Measurements from ENCODE around the gene VAMP2. TPM values are rescaled to one million over a fixed set of nuclear protein-coding genes. Genes with fewer than 3 reads are reported as not detected.

The VAMP2 gene
- total and polyA plus RNA-seq, 9 of the 15 experiments (the other 6 are each of a cell fraction or from before 2014, with no cell fraction given), result 2.3 to 31.8 (median 6.0) TPM

GRCh38 chr17:8125947-8126490, 36.7 kb downstream of the VAMP2 start:
- Histone ChIP-seq H3K27ac (ENCODE audit: extremely low read depth, low read depth, low read length) (0 out of 3 replicates have a peak overlapping the region, but pooled peaks have one; percentile 21), H3K9ac (ENCODE audit: insufficient read depth in 1 of 2, low read depth in 2 of 2, low read length in 2 of 2) (peak overlapping the region; percentile 44 to 92), H4K20me1 (replicated peaks; ENCODE audit: control insufficient read depth, insufficient read depth, low read length) (no peaks in the 10 kb centered on the region; the same call in 1 of the 2 replicates), H3K4me3 (peak overlapping the region; percentile 73), H3K4me1 (replicated peaks in 1 of 2; ENCODE audit: control insufficient read depth in 2 of 2, insufficient read depth in 2 of 2, low read length in 2 of 2) (peaks cover 22 to 66% of the 10 kb centered on the region in 2 experiments), H3K36me3 (ENCODE audit: control insufficient read depth, insufficient read depth, low read length) (no peaks in the 10 kb centered on the region), H2AFZ (ENCODE audit: low read depth, low read length) (peak overlapping the region; percentile 82), H3K4me2 (ENCODE audit: insufficient read depth, low read length) (peak overlapping the region; percentile 87), H3K9me3 (replicated peaks; ENCODE audit: control insufficient read depth, insufficient read depth, low read depth, low read length) (no peaks in the 10 kb centered on the region), H3K79me2 (ENCODE audit: control insufficient read depth, insufficient read depth, low read length) (no peaks in the 10 kb centered on the region), H3K9me1 (ENCODE audit: control insufficient read depth, insufficient read depth, low read length) (no peaks in the 10 kb centered on the region), H3K27me3 (ENCODE audit: control insufficient read depth in 2 of 2, insufficient read depth in 2 of 2, low read length in 2 of 2) (0 out of 5 replicates have a peak, but pooled peaks cover 0 to 9% of the 10 kb centered on the region in 2 experiments)
- peak; percentile 4; the same call in 1 of the 3 replicates for ATAC-seq
- BruUV-seq (replicated peaks), result no TSS peak
- intact Hi-C loops (cut with micrococcal nuclease), result loop anchor here (10.0 kb wide), 1 partner anchor 291 kb away; the partner anchor contains the start of gene KDM6B
- WGBS (ENCODE audit: insufficient coverage, low coverage, missing lambda C conversion rate), result 2% methylated on average over 18 of the region's 35 CpGs
- in situ Hi-C loops (cut with MboI), result no loop called here
- POLR2A ChIA-PET, result interaction anchor here (0.8 to 1.7 kb wide), 4 partner anchors 9 to 47 kb away, joined by 4 to 10 read pairs (median 4); partner anchors contain the start of gene ALOX12B
- CTCF ChIA-PET (ENCODE audit: low intra/inter-chr PET ratio), result no interaction called here
- peak; percentile 39 to 57 (median 47) for DNase-seq (ENCODE audit: extremely low read depth in 1 of 4, low spot score in 3 of 4)
- no peak for FAIRE-seq
- TF ChIP-seq RBM17 (IDR thresholded peaks at IDR 0.05; ENCODE audit: borderline replicate concordance, low read depth, low read length) (no peak), E2F6 (IDR thresholded peaks at IDR 0.05; ENCODE audit: borderline replicate concordance in 1 of 2, extremely low read depth in 1 of 2, insufficient read depth in 1 of 2, insufficient read length in 1 of 2, low read depth in 1 of 2, low read length in 1 of 2, poor library complexity in 1 of 2, severe bottlenecking in 1 of 2) (peak in 1 of 2 experiments; percentile 2), RFX1 (IDR thresholded peaks at IDR 0.05) (no peak), ZNF384 (IDR thresholded peaks at IDR 0.05; ENCODE audit: low read depth, low read length) (no peak), EGR1 (conservative IDR thresholded peaks at IDR 0.05) (0 out of 2 replicates have a peak, but pooled peaks have one; percentile 7), ZBTB7A (IDR thresholded peaks at IDR 0.05; ENCODE audit: borderline replicate concordance, control insufficient read depth, low read depth, low read length) (peak; percentile 73; the same call in 1 of the 2 replicates), RBM34 (IDR thresholded peaks at IDR 0.05; ENCODE audit: borderline replicate concordance, insufficient read depth, low read length) (no peak), ZNF140 (CRISPR knock-in tag; IDR thresholded peaks at IDR 0.05) (no peak), HMGXB4 (CRISPR knock-in tag; IDR thresholded peaks at IDR 0.05) (no peak), SRF (CRISPR knock-in tag; IDR thresholded peaks at IDR 0.05) (no peak), ZFPM2 (CRISPR knock-in tag; IDR thresholded peaks at IDR 0.05) (no peak), ZZZ3 (IDR thresholded peaks at IDR 0.05) (no peak), IRF2 (CRISPR knock-in tag; IDR thresholded peaks at IDR 0.05) (no peak), EP400 (IDR thresholded peaks at IDR 0.05) (0 out of 2 replicates have a peak, but pooled peaks have one; percentile 8), HBP1 (CRISPR knock-in tag; IDR thresholded peaks at IDR 0.05) (no peak), E2F3 (CRISPR knock-in tag; IDR thresholded peaks at IDR 0.05) (no peak), ZNF311 (CRISPR knock-in tag; IDR thresholded peaks at IDR 0.05) (no peak), PCBP1 (IDR thresholded peaks at IDR 0.05; ENCODE audit: low read depth, low read length, poor library complexity, severe bottlenecking) (no peak)
